ENCODE measurements around the gene FAM107B.

GRCh38 chr10:14740684-14741247, 33.9 kb downstream of the FAM107B start:
- TF ChIP-seq HDAC6 (IDR thresholded peaks at IDR 0.05; ENCODE audit: unreplicated experiment) (no peak), ZSCAN29 (IDR thresholded peaks at IDR 0.05) (no peak), ASH2L (IDR thresholded peaks at IDR 0.05; ENCODE audit: borderline replicate concordance, low read depth) (0 out of 2 replicates have a peak, but pooled peaks have one; percentile 22), YY1 (IDR thresholded peaks at IDR 0.05; ENCODE audit: low read depth, low read length) (0 out of 2 replicates have a peak, but pooled peaks have one; percentile 31), STAT3 (IDR thresholded peaks at IDR 0.05; ENCODE audit: low read depth, low read length) (no peak), ATF2 (IDR thresholded peaks at IDR 0.05; ENCODE audit: low read length) (peak; percentile 94), RAD21 (IDR thresholded peaks at IDR 0.05; ENCODE audit: insufficient read depth, low read depth, low read length) (no peak), CTCF (IDR thresholded peaks at IDR 0.05 in 2 of 3, conservative IDR thresholded peaks at IDR 0.05 in 1 of 3; ENCODE audit: control insufficient read depth in 2 of 3, extremely low read depth in 1 of 3, insufficient read depth in 1 of 3, low read depth in 3 of 3, low read length in 3 of 3) (no peak), POLR2A (IDR thresholded peaks at IDR 0.05; ENCODE audit: low read depth, low read length) (no peak), POLR2AphosphoS5 (IDR thresholded peaks at IDR 0.05; ENCODE audit: low read length) (no peak)

All from GM12878 (cell line).